Measurements from ENCODE around the gene NPTN.

DNA sequence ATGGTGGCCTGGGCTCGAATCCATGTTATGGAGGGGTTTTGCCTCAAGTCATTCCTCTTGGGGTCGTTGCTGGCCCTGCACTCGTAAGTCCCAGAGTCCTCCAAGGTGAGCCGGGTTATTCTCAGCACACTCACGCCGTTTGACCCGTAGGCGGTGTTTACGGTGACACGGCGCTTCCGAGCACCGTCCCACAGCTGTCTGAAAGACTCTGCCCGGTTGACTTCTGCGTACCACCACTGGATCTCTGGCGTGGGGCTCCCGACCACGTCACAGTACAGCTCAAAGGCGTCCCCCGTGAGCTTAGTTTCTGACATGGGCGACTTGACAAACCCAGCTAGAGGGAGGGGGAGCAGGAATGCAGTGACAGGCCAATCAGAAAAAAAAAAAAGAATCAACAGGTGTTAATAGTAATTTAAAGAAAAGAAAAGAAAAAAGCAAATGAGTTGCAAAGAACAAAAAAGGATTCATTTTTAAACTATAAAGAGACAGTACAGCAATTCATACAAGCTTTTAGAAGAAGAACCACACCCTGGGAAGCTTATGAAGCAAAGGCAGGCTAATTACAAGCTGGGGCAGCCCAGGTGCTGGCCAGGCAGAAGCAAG lies 36.1 kb downstream of the NPTN start:
- TF ChIP-seq, protein P1, sequence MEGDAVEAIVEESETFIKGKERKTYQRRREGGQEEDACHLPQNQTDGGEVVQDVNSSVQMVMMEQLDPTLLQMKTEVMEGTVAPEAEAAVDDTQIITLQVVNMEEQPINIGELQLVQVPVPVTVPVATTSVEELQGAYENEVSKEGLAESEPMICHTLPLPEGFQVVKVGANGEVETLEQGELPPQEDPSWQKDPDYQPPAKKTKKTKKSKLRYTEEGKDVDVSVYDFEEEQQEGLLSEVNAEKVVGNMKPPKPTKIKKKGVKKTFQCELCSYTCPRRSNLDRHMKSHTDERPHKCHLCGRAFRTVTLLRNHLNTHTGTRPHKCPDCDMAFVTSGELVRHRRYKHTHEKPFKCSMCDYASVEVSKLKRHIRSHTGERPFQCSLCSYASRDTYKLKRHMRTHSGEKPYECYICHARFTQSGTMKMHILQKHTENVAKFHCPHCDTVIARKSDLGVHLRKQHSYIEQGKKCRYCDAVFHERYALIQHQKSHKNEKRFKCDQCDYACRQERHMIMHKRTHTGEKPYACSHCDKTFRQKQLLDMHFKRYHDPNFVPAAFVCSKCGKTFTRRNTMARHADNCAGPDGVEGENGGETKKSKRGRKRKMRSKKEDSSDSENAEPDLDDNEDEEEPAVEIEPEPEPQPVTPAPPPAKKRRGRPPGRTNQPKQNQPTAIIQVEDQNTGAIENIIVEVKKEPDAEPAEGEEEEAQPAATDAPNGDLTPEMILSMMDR (IDR thresholded peaks at IDR 0.05) = no peak
- TF ChIP-seq POLR2AphosphoS5 (IDR thresholded peaks at IDR 0.05; ENCODE audit: low read depth, low read length) (no peak), TCF7L2 (IDR thresholded peaks at IDR 0.05; ENCODE audit: low read depth, low read length) (no peak), SIN3A (IDR thresholded peaks at IDR 0.05; ENCODE audit: borderline replicate concordance, insufficient read depth, low read depth, low read length) (no peak)
- TF ChIP-seq, protein P2, sequence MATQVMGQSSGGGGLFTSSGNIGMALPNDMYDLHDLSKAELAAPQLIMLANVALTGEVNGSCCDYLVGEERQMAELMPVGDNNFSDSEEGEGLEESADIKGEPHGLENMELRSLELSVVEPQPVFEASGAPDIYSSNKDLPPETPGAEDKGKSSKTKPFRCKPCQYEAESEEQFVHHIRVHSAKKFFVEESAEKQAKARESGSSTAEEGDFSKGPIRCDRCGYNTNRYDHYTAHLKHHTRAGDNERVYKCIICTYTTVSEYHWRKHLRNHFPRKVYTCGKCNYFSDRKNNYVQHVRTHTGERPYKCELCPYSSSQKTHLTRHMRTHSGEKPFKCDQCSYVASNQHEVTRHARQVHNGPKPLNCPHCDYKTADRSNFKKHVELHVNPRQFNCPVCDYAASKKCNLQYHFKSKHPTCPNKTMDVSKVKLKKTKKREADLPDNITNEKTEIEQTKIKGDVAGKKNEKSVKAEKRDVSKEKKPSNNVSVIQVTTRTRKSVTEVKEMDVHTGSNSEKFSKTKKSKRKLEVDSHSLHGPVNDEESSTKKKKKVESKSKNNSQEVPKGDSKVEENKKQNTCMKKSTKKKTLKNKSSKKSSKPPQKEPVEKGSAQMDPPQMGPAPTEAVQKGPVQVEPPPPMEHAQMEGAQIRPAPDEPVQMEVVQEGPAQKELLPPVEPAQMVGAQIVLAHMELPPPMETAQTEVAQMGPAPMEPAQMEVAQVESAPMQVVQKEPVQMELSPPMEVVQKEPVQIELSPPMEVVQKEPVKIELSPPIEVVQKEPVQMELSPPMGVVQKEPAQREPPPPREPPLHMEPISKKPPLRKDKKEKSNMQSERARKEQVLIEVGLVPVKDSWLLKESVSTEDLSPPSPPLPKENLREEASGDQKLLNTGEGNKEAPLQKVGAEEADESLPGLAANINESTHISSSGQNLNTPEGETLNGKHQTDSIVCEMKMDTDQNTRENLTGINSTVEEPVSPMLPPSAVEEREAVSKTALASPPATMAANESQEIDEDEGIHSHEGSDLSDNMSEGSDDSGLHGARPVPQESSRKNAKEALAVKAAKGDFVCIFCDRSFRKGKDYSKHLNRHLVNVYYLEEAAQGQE (IDR thresholded peaks at IDR 0.05; ENCODE audit: insufficient read depth in 1 of 2, low read depth in 2 of 2, low read length in 1 of 2) = no peak
